Measurements from ENCODE around the gene BTBD6. TPM values are rescaled to one million over a fixed set of nuclear protein-coding genes. Genes with fewer than 3 reads are reported as not detected.
"Not testable (repeated sequence)": the region's sequence is repeated elsewhere in the genome, so short reads cannot be mapped to it uniquely, and the experiment has no call there.

Gene BTBD6
- total RNA-seq, 1 donor from 2014 or later = 45.3 TPM

DNA sequence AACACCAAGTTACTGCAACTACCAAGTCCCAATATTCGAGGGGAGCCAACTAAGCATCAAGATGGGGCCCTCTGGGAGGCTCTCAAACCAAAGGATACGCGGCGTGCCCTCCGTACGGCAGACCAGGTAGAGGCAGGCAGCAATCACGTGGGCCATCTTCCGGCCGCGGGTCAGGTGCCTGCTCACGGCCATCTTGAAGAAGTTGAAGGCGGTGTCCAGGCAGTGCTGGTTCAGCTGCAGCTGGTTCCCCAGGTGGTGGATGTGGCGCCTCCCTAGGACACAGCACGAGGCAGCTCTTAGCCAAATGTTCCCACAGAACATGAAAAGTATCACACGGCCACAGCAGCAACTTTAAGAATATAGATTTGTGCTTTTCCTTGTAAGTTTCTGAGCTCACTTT, 24.3 kb downstream of the BTBD6 start:
- intact Hi-C loops (cut with micrococcal nuclease) = no loop called here

GRCh38 chr14:105273062-105273461, 24.7 kb downstream of the BTBD6 start:
- no peak for TF ChIP-seq CTCF (IDR thresholded peaks at IDR 0.05; ENCODE audit: borderline replicate concordance)
- no peak overlapping the region for H3K4me3 ChIP-seq
- H3K4me1 ChIP-seq = peaks cover 14% of the 10 kb centered on the region
- H3K9me3 ChIP-seq (replicated peaks) = no peaks in the 10 kb centered on the region
- no peak overlapping the region for H3K27ac ChIP-seq (replicated peaks)
- no peaks in the 10 kb centered on the region for H3K27me3 ChIP-seq (ENCODE audit: low read depth)
- DNase-seq = no peak
- intact Hi-C loops (cut with micrococcal nuclease) = no loop called here
- peaks cover 14% of the 10 kb centered on the region for H3K36me3 ChIP-seq

More for the DNA sequence above, 24.3 kb downstream of the BTBD6 start:
- Histone ChIP-seq H3K27me3 (ENCODE audit: low read depth) (no peaks in the 10 kb centered on the region), H3K9me3 (replicated peaks) (no peaks in the 10 kb centered on the region), H3K4me1 (peaks cover 11% of the 10 kb centered on the region), H3K4me3 (no peak overlapping the region), H3K36me3 (peaks cover 15% of the 10 kb centered on the region), H3K27ac (replicated peaks) (no peak overlapping the region)
- TF ChIP-seq CTCF (IDR thresholded peaks at IDR 0.05; ENCODE audit: borderline replicate concordance) = no peak
- no peak for DNase-seq

- TF ChIP-seq CTCF (IDR thresholded peaks at IDR 0.05; ENCODE audit: borderline replicate concordance) = no peak
- intact Hi-C loops (cut with micrococcal nuclease) = no loop called here
- no peak overlapping the region for H3K4me3 ChIP-seq
- peaks cover 14% of the 10 kb centered on the region for H3K4me1 ChIP-seq
- H3K9me3 ChIP-seq (replicated peaks) = no peaks in the 10 kb centered on the region
- no peaks in the 10 kb centered on the region for H3K36me3 ChIP-seq
- H3K27ac ChIP-seq (replicated peaks) = no peak overlapping the region
- no peaks in the 10 kb centered on the region for H3K27me3 ChIP-seq (ENCODE audit: low read depth)
- no peak for DNase-seq
These were observed 26.3 kb downstream of the BTBD6 start for GRCh38 chr14:105274637-105275036.

- DNase-seq = no peak
- Histone ChIP-seq H3K27me3 (ENCODE audit: low read depth) (no peaks in the 10 kb centered on the region), H3K9me3 (replicated peaks) (no peaks in the 10 kb centered on the region), H3K36me3 (no peaks in the 10 kb centered on the region), H3K4me3 (no peak overlapping the region), H3K27ac (replicated peaks) (no peak overlapping the region), H3K4me1 (peaks cover 14% of the 10 kb centered on the region)
- intact Hi-C loops (cut with micrococcal nuclease) = no loop called here
- no peak for TF ChIP-seq CTCF (IDR thresholded peaks at IDR 0.05; ENCODE audit: borderline replicate concordance)
These were observed 27.1 kb downstream of the BTBD6 start for GRCh38 chr14:105275267-105275946.

DNA sequence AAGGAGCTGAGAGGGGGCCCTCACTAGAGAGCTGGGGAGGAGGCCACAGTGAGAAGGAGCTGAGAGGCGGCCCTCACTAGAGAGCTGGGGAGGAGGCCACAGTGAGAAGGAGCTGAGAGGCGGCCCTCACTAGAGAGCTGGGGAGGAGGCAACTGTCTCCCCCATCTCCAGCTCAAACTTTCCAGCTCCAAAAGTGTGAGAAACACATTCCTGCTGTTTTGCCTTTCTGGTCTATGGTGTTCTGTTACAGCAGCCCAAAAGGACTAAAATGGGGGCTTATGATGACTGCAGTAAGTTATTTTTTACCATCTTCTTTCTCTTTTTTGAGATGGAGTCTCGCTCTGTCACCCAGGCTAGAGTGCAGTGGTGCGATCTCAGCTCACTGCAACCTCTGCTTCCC, 29.1 kb downstream of the BTBD6 start:
- H3K4me1 ChIP-seq = peaks cover 24% of the 10 kb centered on the region
- DNase-seq; H3K27me3 ChIP-seq (ENCODE audit: low read depth); H3K4me3 ChIP-seq; intact Hi-C loops (cut with micrococcal nuclease); H3K27ac ChIP-seq (replicated peaks); H3K9me3 ChIP-seq (replicated peaks); H3K36me3 ChIP-seq: not testable (repeated sequence)

- Histone ChIP-seq H3K4me1 (peaks cover 32% of the 10 kb centered on the region), H3K27ac (replicated peaks) (no peak overlapping the region), H3K4me3 (no peak overlapping the region), H3K27me3 (ENCODE audit: low read depth) (no peaks in the 10 kb centered on the region), H3K36me3 (no peaks in the 10 kb centered on the region), H3K9me3 (replicated peaks) (no peaks in the 10 kb centered on the region)
- no peak for DNase-seq
- TF ChIP-seq CTCF (IDR thresholded peaks at IDR 0.05; ENCODE audit: borderline replicate concordance) = no peak
- intact Hi-C loops (cut with micrococcal nuclease) = no loop called here
These were observed 31.5 kb downstream of the BTBD6 start for GRCh38 chr14:105279642-105280361.
